Panc1 (cell line): ENCODE measurements around the gene UBXN2A.

ENCODE experiments used
- POLR2AphosphoS5 ChIP-seq: IDR thresholded peaks from 2 replicates; pipeline ENCODE4 v1.6.1; 2012; ENCODE audit warnings: mild to moderate bottlenecking, low read depth, low read length, moderate library complexity
- TF ChIP-seq, protein P1 (sequence below): fragments of 450-650 bp; IDR thresholded peaks from 2 replicates; pipeline ENCODE4 v1.5.1; 2017; ENCODE audit warnings: mild to moderate bottlenecking
- TF ChIP-seq, protein P2 (sequence below), 2 experiments: IDR thresholded peaks; 2 replicates each; pipeline ENCODE4 v1.6.1; 2011 to 2012; ENCODE audit warnings: low read depth in 2 of 2, control low read depth in 1 of 2, low read length in 1 of 2, mild to moderate bottlenecking in 1 of 2, moderate library complexity in 1 of 2; ENCODE audit not compliant: insufficient read depth in 1 of 2

DNA sequence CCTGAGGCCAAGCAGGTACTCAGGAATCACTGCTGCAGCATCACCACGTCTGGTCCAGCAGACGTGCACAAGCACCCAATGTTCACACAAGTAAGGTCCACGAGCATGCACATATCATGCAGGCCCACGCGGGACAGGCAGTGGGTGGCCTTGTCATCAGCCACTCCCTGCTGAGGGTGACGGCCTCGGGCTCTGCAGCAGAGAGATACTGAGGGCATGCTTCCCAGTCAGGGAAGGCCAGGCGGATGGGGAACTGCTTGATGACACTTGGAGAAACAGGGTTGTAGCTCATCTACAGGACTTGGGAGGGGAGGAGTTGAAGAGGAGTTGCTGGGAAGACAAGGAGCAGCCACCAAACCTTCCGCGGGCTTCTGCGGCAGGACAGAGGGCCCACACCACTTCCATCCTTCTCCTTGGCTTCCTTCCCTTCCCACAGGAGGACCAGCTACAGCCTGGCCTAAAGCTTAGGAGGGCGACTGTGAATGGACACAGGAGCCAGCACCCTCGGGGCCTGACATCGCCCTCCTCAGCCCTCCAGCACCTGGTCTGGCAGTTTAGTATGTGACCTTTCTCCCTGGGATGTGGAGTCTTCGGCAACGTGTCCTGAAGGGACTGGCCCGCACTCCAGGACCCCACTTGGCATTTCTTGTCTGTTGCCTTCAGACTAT lies 84.9 kb downstream of the UBXN2A start:
- TF ChIP-seq, protein P1, sequence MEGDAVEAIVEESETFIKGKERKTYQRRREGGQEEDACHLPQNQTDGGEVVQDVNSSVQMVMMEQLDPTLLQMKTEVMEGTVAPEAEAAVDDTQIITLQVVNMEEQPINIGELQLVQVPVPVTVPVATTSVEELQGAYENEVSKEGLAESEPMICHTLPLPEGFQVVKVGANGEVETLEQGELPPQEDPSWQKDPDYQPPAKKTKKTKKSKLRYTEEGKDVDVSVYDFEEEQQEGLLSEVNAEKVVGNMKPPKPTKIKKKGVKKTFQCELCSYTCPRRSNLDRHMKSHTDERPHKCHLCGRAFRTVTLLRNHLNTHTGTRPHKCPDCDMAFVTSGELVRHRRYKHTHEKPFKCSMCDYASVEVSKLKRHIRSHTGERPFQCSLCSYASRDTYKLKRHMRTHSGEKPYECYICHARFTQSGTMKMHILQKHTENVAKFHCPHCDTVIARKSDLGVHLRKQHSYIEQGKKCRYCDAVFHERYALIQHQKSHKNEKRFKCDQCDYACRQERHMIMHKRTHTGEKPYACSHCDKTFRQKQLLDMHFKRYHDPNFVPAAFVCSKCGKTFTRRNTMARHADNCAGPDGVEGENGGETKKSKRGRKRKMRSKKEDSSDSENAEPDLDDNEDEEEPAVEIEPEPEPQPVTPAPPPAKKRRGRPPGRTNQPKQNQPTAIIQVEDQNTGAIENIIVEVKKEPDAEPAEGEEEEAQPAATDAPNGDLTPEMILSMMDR: no peak
- no peak for TF ChIP-seq POLR2AphosphoS5
- TF ChIP-seq, protein P2, sequence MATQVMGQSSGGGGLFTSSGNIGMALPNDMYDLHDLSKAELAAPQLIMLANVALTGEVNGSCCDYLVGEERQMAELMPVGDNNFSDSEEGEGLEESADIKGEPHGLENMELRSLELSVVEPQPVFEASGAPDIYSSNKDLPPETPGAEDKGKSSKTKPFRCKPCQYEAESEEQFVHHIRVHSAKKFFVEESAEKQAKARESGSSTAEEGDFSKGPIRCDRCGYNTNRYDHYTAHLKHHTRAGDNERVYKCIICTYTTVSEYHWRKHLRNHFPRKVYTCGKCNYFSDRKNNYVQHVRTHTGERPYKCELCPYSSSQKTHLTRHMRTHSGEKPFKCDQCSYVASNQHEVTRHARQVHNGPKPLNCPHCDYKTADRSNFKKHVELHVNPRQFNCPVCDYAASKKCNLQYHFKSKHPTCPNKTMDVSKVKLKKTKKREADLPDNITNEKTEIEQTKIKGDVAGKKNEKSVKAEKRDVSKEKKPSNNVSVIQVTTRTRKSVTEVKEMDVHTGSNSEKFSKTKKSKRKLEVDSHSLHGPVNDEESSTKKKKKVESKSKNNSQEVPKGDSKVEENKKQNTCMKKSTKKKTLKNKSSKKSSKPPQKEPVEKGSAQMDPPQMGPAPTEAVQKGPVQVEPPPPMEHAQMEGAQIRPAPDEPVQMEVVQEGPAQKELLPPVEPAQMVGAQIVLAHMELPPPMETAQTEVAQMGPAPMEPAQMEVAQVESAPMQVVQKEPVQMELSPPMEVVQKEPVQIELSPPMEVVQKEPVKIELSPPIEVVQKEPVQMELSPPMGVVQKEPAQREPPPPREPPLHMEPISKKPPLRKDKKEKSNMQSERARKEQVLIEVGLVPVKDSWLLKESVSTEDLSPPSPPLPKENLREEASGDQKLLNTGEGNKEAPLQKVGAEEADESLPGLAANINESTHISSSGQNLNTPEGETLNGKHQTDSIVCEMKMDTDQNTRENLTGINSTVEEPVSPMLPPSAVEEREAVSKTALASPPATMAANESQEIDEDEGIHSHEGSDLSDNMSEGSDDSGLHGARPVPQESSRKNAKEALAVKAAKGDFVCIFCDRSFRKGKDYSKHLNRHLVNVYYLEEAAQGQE (IDR thresholded peaks at IDR 0.05; ENCODE audit: insufficient read depth in 1 of 2, low read depth in 2 of 2, low read length in 1 of 2): no peak
